NCI-H2196 treated with DMSO at 0.1 percent for 48 hours (cell line): ENCODE data around the gene OAF.

Source experiments
- DNase-seq: peaks from one replicate; lab custom pipeline; 2025; ENCODE audit not compliant: unreplicated experiment; lab: John Stamatoyannopoulos, UW

The OAF gene

DNA sequence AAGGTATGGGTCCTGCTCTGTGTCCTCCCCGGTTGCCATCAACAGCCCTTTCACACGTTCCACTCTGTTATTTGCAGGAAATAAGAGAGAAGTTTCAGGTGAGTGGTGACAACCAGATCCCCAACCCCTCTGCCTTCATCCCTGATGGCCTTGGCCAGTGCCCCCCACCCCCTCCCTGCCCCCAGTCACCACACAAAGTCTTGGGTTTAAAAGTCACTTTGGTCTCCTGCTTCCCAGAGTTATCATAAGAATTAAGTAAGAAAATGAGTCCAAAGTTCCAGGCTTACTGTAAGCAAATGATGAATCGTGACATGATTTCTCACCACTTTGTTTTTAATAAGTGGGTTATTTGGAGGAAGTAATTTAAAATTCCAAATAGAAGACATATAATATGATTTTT, 9.2 kb upstream of the OAF start:
- DNase-seq = no peak

GRCh38 chr11:120203626-120204025, 7.2 kb upstream of the OAF start:
- DNase-seq = no peak

- DNase-seq = no peak
These were observed 5.2 kb upstream of the OAF start for GRCh38 chr11:120205596-120206161.

GRCh38 chr11:120207512-120207911, 3.3 kb upstream of the OAF start:
- DNase-seq = no peak

- DNase-seq = no peak
These were observed 2.8 kb upstream of the OAF start for GRCh38 chr11:120208001-120208441.

DNA sequence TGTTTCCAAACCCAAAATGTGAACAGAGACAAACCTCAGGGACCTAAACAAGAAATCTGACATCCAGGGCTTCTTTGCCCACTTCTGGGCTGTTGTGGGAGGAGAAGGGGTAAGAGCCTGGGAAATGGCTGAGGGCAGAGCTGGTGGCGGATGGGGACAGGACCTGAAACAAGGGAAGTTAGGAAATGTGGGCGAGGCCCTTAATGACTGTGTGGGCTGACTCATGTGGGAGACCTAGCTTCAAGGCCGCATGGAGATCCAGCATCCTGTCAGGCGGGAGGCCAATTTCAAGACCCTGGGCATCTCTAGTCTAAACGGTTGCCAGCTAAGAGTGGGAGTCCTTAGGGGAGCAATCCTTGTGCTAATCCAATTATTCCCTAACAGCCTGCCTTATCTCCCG, 2.1 kb upstream of the OAF start:
- no peak for DNase-seq

GRCh38 chr11:120209746-120210625, 846 bp upstream of the OAF start:
- DNase-seq = no peak

DNA sequence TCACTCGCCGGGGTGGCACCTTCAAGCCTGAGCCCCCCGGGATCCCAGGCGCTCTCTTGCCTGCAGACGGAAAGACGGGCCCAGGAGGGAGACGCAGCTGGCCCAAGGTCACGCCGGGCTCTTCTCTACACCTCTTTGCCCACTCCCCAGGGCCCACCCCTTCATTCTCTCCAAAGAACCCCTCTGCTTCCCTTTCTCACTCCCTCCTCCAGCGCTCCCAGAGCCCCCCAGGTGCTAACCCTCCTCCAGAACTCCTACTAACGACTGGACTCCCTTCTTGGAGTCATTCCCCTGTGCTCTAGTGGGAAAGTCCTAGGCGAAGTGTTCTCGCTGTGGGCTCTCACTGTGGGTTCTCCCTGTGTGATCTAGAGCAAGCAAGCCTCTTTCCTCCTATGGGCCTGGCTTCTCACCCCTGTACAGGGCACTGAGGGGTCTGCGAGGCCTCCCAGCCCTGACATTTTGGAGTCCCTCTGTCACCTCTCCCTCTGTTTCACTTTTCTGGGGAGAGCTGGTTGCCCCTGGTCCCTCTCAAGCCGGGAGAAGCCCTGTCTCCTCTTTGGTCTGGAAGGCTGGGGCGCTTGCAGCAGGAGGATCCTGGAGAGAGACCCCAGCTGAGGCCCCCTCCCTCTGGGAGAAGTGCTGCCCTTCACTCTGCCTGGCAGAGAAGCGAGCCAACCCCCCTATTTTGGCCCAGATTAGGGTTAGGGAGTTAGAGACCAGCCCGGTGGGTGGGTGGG, 858 bp downstream of the OAF start:
- no peak for DNase-seq

DNA sequence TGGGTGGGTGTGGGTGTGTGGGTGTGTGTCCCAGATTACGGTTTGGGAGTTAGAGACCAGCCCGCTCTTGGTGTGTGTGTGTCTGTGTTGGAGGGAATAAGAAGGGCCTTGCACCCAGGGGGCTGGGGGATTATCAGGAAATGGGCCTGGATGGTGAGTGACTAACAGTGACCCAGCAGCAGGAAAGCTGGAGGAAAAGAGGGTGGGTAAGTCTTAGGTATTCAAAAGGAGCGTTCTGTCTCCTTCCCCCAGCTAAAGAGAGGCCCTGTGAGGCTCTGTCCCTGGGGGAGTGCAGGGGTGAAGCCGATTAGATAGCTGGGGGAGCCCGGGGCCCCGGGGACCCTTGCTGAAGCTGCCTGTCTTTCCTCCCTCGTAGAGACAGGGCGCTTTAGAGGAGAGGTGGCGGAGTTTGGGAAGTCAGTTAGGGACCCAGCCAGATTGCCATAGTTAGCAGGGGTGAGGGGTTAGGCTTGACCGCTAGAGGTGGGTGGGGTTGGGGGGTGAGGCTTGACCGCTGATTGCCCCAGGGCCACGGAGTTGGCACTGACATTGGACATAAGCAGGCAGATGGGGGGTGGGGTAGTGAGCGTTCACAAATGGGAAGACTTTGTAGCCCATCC, 1.5 kb downstream of the OAF start:
- no peak for DNase-seq

GRCh38 chr11:120212926-120213325, 2.1 kb downstream of the OAF start:
- no peak for DNase-seq

- no peak for DNase-seq
These were observed 3.7 kb downstream of the OAF start for GRCh38 chr11:120214581-120214980.

GRCh38 chr11:120215634-120216033, 4.8 kb downstream of the OAF start:
- DNase-seq = no peak

DNA sequence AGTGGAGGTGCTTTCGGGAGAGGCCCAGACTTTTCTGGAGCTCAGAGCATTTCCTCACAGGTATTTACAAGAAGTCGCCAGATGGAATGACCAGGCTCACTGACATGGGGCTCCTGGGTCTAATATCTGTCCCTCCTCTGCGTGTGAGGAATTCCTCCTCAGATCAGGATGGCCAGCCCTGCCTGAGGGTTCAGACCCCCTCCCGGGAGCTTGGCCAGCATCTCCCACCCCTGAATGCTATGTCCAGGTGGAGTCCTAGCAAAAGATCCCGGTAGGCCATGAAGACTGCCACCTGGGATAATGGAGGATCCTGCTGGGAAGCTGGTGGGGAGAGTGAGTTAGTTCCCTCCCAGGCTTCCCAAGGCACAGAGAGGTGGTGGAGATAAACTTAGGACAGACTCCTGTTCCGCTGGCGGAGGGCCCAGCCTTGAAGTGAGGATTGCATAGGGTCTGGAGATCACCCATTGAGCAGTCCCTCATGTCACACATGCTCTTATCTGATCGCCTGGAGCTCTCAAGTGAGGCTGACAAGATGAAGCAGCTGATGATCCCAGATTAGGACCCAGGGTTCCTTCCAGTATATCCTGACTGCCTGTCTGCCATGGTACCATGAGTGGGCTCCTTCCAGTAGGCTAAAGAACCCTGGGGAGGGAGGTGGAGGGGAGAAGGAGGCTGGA, 5.7 kb downstream of the OAF start:
- no peak for DNase-seq

DNA sequence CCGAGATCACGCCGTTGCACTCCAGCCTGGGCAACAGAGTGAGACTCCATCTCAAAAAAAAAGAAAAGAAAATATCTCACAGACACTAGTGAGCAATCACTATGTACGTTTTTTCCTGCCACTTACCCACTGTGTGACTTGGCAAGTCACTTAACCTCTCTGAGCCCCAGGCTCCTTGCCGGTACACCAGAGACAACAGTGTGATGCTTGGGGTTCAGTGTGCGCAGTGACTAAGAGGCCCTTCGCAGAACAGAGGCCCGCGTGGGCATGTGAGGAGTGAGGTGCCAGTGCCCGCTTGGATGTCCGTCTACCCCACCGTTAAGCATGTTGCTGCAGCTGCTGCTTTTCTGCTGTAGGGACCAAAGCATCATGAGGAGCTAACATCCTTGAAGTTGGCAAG, 6.7 kb downstream of the OAF start:
- no peak for DNase-seq

- DNase-seq = no peak
These were observed 7.3 kb downstream of the OAF start for GRCh38 chr11:120217941-120218694.

DNA sequence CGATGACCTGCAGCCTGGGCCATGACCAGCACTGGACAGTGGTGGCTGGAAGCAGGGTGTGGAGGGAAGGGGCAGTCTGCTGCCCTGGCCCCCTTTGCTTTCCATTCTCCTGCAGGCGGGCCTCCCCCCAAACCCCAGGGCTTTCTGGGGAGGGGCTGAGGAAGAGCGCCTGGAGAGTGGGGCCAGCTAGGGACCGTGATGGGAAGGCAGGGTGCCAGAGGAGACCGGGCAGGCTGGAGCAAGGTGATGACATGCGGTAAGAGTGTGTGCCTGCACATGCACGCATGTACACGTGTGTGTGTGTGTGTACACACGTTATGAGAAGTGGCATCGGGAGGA, 7.8 kb downstream of the OAF start:
- DNase-seq = no peak

- DNase-seq = no peak
These were observed 8.6 kb downstream of the OAF start for GRCh38 chr11:120219232-120219937.

DNA sequence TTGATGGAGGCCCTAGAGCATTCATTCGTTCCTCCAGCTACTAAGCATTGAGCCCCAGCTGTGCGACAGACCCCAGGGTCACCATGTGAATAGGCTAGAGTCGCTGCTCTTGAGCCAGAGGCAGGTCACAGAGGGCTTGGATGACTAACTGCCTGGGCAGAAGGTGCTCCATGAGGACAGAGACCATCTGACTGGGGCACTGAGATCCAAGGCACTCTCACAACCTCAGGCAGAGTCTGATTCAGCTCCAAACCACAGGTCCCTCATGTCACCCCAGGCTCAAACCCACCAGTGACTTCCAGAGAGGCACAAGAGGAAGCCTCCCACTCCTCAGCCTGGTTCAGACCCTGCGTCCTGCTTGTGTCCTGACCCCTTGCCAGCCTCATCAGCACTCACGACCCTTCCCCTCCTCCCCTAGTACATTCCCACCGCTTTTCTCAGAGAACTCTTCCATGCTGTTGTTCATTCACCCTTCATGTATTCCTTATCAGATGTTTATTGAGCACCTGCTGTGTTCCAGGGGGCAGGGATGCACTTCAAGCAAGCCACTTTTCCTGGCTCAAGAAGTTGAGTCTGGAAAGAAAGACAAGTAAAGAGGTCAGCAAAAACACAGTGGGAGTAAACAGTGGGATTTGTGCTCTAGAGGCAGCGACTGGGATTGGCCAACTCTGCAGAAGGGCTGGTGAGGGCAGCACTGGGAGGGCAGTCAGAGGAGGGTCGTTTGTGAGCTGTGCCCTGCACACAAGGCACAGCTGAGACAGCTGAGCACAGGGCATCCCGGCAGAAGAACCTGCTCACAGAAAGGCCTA, 9.3 kb downstream of the OAF start:
- no peak for DNase-seq

DNA sequence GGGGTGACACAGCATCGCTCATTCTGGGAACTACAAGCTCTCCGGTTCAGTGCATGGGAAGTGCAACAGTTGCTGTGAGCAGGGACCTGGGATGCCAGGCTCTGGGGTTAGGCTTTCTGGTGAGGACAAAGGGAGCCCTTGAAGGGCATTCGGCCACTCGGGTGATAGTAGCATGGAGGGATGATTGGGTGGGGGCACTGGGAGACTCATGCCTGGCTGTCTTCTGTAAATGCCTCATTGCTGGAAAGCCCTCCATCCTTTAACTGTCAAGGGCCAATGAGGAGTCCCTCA, 9.9 kb downstream of the OAF start:
- DNase-seq = no peak
